ENCODE measurements around the gene USP22. TPM values are rescaled to one million over a fixed set of nuclear protein-coding genes. Genes with fewer than 3 reads are reported as not detected.

Gene USP22
- total RNA-seq, result 189 and 245 TPM in 2 replicates

GRCh38 chr17:21042458-21043295 lies at the start of gene USP22:
Gene USP22 (minus strand): TSS chr17:21043011. CDS start chr17:21042835, 176 bp downstream.

Other genes with a start within 250 kb of the USP22 start
- 14.6 and 21.7 TPM in 2 replicates for gene DHRS7B, start 84.0 kb upstream of the USP22 start, total RNA-seq
- gene TMEM11, start 171.2 kb upstream of the USP22 start, total RNA-seq, result 13.1 and 19.4 TPM in 2 replicates
- 1.8 and 3.4 TPM in 2 replicates for gene NATD1, start 210.4 kb upstream of the USP22 start, total RNA-seq
- gene MAP2K3, start 241.7 kb upstream of the USP22 start, total RNA-seq, result 8.8 and 13.4 TPM in 2 replicates